ENCODE data around the gene CHCHD3.
"Not testable (repeated sequence)": the region's sequence is repeated elsewhere in the genome, so short reads cannot be mapped to it uniquely, and the experiment has no call there.

The CHCHD3 gene

DNA sequence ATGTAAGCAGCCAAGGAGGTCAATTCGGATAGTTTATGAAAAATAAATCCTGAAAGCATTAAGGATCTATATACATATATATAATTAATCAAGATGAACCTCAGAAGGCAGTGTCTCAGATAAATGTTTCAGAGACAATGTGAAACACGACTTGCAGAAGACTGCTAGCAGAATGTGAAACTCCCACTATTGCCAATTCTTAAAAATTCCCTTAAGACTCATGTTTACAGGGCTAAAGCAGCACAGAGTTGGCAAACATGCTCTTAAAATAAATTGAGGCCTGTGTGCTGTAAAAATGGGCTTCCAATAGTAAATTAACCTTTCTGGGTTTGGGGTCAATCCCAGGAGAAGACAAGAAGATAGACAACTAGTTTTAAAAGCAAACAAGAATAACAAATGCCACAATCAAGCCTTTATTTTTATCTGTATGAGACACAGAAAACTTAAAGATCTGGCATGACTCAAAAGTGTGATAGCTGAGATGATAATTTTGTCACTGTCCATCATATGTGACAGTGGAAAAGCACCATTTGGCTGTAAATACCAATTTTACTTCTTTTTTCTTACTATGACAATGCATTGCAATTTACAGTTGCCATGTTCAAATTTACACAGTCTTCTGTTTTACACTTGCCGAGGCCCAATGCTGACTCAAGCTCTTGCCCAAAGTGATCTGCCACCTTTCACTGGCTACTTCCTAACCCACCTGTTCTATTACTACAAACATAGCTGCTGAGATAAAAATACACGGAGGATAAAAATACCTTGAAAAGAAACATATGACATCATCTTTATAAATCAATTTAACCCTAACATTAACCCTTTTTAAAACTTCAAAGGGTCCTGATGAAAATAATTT, 78.6 kb downstream of the CHCHD3 start:
- DNase-seq (ENCODE audit: low read depth, low spot score), result no peak

DNA sequence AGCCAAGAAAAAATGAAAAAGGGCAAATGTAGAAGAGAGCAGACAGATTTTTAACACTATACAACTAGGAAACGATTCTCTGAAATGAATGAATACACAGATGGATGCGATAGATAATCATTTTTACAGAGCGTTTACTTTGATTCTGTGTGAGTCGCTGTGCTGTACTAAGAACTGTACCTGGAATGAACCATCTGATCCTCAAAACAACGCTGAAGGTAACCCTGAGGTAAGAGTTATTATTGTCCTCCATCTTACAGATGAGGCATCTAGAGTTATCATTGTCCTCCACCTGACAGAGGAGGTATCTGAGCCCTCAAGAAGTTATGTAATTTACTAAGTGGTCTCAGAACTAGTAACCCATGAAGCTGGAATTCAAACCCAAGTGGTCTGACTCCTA, 80.2 kb downstream of the CHCHD3 start:
- DNase-seq (ENCODE audit: low read depth, low spot score), result no peak

DNA sequence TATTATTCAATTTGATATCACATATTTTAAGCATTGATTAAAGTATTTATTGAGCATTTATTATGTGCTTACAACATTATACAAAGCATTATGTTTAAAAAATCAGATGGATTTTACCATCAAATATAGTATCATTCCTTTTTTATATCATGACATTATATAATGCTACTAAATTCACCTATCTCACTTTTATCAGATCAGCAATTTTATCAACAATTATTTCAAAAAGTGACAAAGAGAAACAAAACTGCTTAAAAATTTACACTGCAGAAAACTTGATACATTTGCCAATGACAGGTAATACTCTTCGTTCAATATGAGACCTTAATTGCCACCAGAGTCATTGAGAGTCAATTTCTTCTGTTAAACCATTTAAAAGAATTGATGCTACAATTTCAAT, 82.0 kb downstream of the CHCHD3 start:
- DNase-seq (ENCODE audit: low read depth, low spot score), result no peak

DNA sequence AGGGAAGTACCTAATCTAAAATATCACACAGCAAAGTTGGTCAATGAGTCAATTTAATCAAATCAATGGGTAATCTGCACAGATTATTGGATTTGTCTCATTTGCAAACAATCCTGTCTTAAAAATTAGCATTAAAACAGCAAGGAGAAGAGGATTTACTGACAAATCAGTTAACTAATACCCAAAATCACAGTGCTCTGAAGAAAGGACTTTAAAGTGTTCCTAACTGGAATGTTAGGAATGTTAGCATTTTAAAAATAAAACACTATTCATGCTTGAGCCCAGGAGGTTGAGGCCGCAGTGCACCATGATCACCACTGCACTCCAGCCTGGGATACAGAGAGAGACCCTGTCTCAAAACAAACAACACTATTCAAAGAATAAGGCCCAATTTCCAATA, 83.1 kb downstream of the CHCHD3 start:
- DNase-seq (ENCODE audit: low read depth, low spot score), result no peak

DNA sequence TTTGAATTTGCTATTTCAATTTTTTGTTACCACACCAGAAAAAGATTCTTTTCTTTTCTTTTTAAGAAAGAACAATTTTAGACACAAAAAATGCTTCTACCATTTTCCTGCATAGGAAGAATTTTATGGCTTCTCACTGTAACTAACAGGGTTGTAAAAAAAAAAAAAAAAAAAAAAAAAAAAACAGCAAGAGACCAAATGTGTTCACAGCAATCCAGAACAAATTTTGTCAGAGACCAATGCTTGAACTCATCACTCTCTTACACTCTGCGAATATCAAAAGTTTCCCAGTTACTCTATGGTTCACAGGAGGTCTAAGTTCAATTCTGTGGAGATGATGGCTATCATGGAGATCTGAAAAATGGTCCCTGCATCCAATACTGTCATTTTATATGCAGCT, 84.4 kb downstream of the CHCHD3 start:
- DNase-seq (ENCODE audit: low read depth, low spot score), result no peak

DNA sequence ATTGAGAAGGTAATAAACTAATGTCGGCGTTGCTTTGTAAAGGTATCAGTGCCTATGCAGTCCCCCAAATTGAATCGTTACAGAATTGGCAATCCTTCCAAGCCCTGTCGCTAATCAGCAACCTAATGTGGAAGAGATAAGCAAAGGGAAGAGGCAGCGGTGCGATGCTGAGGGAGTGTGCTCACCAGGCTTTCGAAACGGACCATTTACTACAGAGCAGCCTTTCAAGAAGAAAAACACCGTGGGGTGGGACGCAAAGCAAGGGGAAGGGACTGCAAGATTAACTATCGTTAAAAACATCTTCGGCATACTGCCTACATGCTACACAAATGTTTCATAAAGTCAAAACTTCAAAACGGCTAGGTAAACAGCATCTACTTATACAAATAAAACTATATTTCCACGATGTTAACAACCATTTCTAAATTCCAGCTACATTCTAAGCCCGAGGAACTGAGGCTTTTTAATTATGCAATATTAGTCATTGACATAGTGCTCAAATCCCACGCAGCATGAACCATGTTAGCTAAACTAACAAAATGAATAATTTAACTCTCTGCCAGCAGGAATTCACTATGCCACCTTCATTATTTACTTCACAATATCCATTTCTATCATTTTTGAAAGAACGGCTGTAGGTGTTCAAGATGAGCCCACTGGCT, 85.2 kb downstream of the CHCHD3 start:
- no peak for DNase-seq (ENCODE audit: low read depth, low spot score)

DNA sequence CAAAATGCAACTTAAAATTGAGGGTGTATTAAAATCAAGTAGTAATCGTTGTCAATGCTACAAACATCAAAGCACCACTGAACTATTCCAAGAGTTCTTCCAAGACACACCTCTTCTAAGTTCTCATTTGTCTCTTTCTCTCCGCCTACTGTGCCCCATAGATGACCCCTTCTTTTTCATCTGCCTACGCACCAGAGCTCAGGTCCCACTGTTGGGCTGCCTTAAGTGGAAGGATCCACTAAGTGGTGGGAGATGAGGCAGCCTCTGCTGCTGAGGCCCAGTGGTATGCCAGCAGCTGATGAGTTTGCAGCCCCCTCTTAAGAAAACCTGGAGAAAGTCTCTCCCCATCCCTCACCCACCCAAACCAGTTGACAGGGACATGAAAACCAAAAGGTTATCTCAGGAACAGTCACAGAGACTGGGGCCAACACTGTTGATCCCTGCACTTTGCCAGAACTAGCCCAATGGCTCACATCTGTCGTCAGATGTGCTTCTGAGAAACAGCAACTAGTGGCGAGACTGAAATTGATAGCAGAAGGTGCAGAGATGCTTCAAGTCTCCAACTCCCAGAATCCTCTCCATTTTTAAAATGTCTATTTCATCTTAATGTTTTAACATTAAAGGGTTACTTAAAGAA, 88.4 kb downstream of the CHCHD3 start:
- no peak for DNase-seq (ENCODE audit: low read depth, low spot score)

DNA sequence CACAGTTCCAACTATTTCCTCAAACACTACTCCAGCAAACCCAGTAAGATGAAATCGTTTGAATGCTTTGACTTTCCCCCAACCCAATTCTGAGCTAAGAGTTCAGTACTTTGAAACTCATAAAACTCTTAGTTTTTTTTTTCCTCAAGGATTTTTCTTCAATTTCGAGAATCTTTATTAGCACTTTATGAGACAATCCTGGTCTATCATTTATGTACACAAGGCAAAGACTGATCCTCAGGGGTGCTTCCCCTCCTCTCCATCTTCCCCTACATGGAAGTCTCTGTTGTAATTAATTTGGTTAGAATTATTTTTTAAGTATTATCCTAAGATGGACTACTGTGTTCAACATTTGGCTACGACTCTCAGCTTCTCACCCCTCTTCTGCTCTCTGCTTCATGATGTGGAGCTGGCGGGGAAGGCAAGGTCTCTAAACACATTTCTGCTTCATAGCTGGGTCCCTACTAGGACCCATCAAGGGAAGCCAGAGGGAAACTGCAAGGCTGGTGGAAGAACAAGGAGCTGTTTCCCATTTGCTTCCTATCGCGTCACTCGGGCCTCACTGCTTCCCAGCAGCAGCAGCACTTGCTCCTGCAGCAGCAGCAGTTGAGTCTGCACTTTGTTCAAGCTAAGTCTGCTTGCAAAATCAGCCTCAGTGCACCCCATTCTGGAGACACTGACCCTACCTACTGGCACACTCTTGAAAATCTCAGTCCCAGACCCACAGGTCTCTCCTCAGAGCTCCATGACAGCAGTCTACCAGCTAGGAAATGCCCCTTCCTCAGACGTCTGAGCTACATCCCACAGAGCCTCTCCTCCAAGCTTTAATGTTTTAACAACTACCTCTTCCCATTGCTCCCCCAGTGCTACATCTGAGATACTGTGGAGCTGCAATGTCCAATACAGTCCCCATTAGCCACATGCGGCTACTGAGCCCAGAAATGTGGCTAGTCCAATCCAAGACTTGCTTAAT, 90.0 kb downstream of the CHCHD3 start:
- DNase-seq (ENCODE audit: low read depth, low spot score), result no peak

DNA sequence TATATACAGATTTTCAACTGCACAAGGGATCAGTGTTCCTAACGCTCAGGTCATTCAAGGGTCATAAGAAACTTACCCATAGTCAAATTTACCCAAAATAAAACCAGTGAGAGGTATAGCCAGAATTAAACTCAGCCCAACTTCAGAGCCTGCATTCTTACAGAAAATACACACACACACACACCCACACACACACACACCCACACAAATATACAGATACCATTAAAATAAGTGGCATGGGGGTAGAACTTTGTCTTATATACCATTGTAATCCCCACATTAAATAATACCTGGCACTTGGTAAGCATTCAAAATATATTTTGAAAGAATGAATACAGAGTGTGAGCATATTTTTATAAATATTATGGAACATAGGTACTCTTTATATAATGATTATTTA, 93.8 kb downstream of the CHCHD3 start:
- DNase-seq (ENCODE audit: low read depth, low spot score), result no peak

DNA sequence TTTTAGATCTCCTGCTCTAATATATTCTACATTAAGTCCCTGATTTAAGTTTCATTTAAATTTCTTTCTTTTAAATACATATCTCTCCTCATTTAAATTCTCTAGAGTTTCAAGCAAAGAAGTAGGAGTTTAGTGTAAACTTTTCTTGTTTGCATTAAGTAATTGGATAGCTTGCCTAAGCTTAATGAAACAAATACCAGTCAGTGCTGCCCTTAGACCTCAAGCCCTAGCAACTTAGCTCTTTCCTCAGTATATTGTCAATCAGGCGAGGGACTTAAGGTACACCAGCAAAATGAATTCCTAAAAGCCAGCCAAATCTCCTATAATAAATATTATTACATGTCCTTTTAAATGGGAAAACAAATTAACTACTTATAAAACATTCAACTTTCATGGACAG, 101.5 kb downstream of the CHCHD3 start:
- no peak for DNase-seq (ENCODE audit: low read depth, low spot score)

DNA sequence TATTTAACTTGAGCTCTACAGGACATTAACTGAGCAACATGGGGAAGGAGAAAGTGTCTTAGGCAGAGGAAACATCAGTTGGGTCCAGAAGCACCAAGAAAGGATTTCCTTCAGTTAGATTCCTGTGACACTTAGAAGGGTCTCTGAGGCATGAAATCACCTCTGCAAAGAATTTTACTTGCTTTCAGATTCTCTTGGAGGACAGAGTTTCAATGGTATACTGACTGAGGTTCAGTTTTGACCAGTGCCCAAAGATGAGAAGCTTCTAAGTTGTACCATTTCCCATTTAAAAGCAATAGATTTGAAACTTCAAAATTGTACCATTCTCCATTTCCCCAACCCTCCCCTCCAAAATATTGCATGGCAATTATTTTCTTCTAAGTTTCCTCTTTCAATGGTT, 102.4 kb downstream of the CHCHD3 start:
- no peak for DNase-seq (ENCODE audit: low read depth, low spot score)

DNA sequence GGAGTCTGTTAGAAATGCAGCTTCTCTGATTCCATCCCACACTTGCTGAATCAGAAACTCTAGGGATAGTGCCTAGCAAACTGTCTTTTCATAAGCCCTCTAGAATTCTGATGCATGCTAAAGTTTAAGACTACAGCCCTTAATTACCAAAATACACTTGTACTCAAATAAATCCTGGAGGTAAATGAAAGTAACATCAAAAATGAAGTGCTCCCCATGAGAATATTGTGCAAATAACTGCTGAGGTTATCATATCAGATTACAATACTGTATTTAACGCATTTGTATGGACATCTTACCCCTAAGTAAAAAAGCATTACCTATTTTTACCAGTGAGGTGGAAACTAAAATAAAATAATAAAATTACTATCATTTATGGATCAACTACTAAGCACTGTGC, 104.7 kb downstream of the CHCHD3 start:
- no peak for DNase-seq (ENCODE audit: low read depth, low spot score)

DNA sequence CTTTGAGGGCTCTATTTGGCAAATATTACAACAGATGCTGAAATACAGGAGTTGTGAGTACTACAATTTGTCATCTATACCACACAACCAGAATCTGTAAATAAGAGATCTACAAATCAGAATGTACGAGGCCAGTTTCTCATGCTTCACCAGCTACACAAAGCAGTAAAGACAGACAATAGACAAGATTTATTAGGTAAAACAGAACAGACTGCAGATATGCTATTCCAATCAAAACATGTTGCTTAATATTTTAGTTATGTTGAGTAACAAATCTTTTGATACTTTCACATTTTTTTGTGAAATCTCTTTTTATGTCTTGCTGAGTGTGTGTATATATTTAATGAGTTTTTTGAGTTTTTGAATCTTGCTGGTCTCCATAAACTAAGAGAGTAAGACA, 109.1 kb downstream of the CHCHD3 start:
- no peak for DNase-seq (ENCODE audit: low read depth, low spot score)

DNA sequence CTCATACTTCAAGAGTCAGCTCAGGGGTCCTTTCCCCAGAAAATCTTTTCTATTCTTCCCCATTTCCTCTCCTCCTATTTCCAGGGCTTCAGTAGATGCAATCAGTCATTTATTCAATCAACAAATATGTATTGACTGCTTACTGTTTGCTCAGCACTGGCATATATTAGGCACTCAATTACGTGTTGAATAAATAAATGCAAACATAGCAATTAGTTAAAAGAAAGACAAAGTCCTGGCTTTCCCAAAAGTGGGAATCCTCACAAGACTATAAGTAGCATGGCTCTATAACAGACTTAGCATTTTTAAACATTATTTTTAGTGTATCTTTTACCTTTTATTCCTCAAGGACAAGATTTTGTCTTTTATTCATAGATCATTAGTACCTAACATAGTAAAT, 111.6 kb downstream of the CHCHD3 start:
- DNase-seq (ENCODE audit: low read depth, low spot score), result no peak

DNA sequence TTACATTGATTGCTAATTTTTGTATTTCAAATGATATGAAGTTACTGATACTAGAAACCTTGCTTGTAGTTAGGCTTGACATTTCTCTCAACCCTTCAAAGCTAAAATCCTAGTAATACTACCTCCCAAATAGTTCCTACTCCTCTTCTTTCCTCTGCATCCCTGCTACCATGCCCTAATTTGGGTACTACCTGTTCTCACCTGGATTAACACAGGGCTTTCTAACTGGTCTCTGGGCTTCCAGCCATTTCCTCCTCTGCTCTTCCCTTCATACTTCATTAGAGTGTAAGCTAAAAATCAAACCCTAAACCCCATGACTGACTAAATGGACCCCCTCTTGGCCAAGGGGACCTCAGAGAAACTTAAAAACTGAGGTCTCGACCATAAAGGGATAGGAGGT, 112.4 kb downstream of the CHCHD3 start:
- DNase-seq (ENCODE audit: low read depth, low spot score), result no peak

DNA sequence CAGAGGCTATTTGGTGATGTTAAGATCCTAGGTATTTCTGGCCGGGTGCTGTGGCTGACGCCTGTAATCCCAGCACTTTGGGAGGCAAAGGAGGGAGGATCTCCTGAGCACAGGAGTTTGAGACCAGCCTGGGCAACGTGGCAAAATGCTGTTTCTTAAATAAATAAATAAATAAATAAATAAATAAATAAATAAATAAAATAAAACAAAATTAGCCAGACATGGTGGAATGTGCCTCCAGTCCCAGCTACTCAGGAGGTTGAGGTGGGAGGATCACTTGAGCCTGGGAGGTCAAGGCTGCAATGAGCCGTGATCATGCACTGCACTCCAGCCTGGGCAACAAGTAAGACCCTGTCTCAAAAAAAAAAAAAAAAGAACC, 114.4 kb downstream of the CHCHD3 start:
- not testable (repeated sequence) for DNase-seq (ENCODE audit: low read depth, low spot score)

DNA sequence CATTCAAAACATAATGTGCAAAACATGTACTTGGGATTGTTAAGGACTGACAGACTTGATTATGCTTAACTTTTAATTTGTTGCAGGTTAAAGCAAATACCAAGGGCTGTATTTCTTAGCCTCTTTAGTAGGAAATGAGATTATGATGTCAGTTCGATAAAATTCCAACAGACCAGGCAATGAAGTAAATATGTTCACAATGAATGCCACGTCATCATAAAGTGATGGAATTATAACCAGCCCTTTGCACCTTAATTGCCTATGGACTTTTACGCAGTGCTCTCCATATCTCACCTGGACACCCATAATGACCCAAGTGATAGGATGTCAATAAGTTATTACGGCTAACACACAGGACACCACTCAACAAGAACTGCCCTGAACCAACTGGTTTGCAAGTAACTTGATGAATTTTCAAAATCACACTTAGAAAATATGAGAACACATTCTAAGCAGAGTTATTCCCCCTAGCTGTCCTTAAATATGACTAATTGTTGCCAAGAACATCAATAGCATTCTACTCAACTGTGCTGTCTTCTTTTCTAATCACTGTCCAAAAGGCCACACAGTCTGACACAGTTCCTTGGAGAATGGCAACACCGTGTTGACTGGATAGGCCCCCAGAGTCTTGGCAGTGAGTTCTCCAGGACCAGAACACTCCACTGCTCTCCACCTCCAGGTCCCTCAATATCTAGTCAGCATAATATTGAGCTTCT, 115.0 kb downstream of the CHCHD3 start:
- DNase-seq (ENCODE audit: low read depth, low spot score), result no peak

DNA sequence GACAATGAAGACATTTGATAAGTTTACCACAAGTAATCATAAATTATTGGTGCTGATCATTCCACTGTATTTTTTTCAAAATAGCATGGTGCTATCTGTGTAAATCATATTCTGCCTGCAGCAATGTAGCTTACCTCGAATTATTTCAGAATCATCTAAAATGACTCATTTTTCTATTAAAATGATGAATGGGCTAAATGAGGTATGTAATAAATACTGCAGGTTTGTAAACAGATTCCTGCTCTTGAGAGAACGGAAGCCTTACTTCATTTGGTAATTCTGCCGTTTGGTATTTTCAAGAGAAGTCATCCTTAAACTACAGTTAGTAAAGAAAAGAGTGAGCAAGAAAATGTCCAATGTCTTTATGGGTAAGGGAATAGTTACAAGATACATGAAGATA, 115.9 kb downstream of the CHCHD3 start:
- DNase-seq (ENCODE audit: low read depth, low spot score), result no peak

DNA sequence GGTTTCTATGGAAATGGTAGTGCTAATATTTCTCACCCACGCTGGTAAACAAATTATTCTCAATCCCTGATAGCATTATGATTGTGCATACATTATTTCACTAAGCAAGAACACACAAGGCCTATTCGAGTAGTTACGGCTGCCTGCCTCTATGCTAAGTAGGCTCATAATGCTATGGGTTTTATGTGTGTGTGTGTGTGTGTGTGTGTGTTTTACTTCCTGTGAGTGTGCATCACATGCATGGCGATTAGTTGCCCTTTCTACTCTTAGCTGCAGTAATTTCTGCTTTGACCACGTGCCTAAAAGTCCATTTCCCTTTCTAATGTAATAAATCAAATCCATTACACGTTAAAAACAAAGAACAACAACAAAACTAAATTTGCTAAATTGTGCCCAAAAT, 117.0 kb downstream of the CHCHD3 start:
- no peak for DNase-seq (ENCODE audit: low read depth, low spot score)

DNA sequence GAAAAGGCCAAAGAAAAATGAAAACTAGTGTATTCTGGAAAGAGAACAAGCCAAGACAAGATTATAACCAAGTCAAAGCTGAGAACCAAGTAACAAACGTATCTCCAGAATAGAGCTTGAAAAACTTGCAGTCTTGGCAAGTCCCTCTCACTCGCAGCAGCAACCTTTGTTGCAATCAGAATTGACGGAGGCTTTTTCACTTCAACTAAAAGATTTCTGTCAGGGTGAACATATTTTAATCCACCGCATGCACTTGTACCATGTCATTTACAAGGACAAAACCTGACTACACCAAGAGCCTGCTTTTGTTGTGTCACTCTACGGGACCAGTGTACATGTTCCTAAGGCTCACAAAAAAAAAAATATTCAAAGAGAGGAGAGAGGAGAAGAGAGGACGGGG, 122.0 kb downstream of the CHCHD3 start:
- no peak for DNase-seq (ENCODE audit: low read depth, low spot score)

DNA sequence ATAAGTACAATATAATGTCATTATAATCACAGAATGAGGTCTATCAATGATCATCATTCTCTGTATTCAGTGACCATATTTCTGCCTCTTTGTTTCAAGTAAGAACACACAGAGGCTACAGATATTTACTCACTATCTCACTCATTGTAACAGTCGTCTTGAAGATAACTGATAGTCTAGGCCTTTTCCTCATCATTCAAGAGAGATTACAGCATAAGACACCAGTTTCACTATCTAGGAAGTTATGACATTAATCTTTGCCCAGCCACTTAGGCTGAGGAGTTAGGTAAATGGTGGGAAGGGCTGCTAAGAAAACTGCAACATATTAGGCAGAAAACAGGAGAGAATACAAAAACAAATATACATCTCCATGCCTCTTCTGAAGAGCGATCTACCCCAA, 125.3 kb downstream of the CHCHD3 start:
- DNase-seq (ENCODE audit: low read depth, low spot score), result no peak

Measured in iPS DF 19.7 (cell line).